GM18505 (cell line): ENCODE results near the gene ADAMTS2.

Experiments
- ATAC-seq: cut with Tn5 transposase; IDR thresholded peaks from one replicate; pipeline ENCODE4 v1.9.1; 2021; ENCODE audit not compliant: unreplicated experiment
- POLR2A ChIP-seq: IDR thresholded peaks from 4 replicates; pipeline ENCODE4 v1.6.1; 2011; ENCODE audit warnings: borderline replicate concordance; ENCODE audit not compliant: insufficient read depth, insufficient read length; ENCODE audit errors: extremely low read depth

ADAMTS2 gene

DNA sequence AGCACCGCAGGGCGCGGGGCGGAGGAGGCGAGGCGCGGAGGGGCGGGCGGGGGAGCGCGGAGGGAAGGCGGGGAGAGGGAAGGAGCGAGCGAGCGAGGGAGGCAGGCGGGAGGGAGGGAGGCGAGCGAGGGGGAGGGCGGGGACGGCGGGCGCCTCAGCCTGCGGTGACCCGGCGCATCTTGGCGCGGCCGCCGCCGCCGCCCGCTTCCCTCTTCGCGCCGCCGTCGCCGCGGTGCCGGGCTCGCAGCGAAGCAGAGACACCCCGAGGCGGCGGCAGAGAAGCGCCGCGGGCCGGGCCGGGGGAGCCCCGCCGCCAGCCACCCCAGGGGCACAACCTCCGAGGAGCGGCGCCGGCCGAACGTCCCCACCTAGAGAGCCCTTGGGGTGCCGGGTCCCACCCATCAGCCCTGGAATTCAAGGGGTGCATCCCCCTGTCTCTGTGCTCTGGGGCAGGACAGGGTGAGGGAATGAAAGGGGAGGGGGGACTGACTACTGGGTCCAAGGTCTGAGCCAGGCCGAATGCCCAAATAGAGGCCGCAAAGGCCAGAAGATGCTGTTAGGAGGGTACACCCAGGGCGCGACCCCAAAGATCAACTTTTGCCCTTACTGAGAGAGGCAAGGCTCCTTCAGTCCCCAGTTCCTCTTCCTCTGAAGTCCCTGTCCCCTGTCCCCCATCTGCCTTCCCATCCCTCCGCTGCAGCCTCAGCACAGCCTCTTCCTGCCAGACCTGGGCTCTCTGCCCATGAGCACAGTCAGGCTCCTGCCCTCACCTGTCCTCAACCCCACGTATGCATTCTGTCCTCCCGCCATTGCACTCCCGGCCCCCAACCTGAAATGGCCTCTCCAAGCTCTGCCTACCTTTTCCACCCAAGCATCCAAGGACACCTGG, at the start of gene ADAMTS2:
TSS of gene ADAMTS2 (minus strand) at position 29 of the 889 bp plus-strand sequence. CDS start 133 bp downstream, outside the sequence.
- TF ChIP-seq POLR2A = no peak
- no peak for ATAC-seq

DNA sequence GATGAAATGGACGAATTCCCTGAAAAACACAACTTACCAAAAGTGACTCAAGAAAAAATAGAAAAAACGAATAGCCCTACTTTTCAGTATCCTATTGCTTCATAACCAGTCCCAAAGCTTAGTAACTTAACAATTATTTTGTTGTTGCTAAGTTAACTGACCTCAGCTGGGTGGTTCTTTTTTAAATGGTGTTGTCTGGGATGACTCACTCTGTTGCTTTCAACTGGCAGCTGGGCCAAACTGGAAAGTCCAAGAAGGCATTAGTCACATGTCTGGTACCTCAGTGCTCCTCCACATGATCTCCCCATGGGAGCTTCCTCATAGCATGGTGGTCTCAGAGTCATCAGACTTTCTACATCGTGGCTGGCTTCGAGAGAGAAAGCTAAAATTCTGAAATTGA, 47.8 kb upstream of the ADAMTS2 start:
- no peak for TF ChIP-seq POLR2A
- no peak for ATAC-seq

DNA sequence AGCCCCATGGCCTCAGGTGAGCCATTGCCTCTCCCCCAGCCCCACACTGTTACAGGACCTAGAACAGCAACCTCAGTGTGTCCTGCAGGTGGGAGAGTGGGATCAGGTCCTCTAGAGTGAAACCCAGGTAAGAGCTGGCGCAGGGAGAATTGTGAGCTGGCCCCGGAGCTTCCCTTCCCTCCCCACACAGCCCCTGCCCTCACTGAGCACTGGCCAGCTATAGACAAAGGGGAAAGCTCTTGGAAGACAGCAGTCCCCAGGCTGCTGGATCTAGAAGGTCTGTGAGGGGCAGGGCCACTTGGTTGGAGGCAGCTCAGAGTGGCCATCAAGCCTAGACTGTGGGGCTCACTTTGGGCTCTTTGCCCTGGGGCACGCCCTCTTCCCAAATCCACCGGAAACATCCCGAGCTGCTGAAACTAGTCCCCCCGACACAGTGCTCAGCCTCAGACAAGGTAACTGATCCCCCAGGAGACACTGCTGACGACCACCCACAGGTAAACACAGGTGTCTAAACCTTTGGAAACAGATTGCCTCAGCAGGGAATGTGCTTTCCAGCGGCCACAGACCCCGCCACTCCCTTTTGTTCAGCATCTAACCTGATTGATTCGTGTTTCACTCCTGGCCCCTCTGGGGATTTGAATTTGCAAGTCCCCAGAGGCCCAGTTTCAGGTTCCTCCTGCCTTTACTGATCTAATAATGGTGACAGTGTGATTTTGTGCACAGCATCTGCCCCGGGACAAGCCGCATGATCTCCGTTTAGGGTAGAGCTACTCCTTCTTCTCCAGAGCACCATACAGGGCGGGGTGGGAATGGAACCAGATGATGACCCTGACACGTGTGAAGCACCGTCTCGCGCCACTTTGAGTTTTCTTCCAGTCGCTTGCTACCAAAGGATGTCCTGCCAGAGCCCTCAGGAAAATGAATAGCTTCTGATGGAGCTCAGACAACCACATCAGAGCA, 42.2 kb upstream of the ADAMTS2 start:
- no peak for ATAC-seq
- no peak for TF ChIP-seq POLR2A

DNA sequence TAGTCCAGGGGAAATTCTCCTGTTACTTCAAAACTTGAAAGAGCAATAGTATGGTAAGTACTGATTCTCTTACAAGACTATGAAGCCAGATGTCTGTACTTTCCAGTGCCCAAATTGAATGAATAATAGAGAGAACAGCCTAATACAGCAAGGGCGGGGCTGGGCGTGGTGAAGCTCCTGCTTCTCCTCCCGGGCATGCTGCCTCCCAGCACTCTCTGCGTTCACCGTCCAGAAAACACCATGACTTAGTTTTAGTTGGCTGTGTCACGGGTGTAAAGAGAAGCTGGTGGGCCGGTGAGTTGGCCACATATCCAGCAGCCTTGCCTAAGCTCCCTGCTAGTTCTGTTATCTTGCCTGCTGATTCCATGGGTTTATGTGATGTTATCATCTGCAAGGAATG, 40.7 kb upstream of the ADAMTS2 start:
- TF ChIP-seq POLR2A = no peak
- no peak for ATAC-seq

DNA sequence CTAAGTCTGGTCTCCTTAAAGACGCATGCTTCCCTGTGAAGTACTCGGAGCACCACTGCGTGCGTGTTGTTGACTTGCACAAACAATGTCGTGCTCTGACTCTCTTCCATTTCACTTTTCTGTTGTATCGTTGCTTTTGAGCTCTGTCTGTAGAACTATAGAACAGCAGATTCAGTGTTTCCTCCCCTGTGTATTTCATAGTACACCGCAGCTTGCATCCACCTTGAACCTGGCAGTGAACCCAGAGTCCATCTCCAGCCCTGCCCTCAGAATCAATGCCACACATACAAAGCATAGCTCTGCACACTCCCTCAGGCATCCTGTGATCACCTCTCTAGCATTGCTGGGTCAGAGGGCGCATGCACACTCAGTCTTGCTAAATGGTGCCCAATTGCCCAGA, 37.2 kb upstream of the ADAMTS2 start:
- ATAC-seq = no peak
- no peak for TF ChIP-seq POLR2A

GRCh38 chr5:179381691-179382090, 36.4 kb upstream of the ADAMTS2 start:
- no peak for TF ChIP-seq POLR2A
- no peak for ATAC-seq

- no peak for TF ChIP-seq POLR2A
- ATAC-seq = no peak
Measured at GRCh38 chr5:179380211-179381035, 35.2 kb upstream of the ADAMTS2 start.

GRCh38 chr5:179379321-179379890, 34.1 kb upstream of the ADAMTS2 start:
- TF ChIP-seq POLR2A = no peak
- no peak for ATAC-seq

GRCh38 chr5:179378441-179379271, 33.4 kb upstream of the ADAMTS2 start:
- ATAC-seq = no peak
- TF ChIP-seq POLR2A = no peak

DNA sequence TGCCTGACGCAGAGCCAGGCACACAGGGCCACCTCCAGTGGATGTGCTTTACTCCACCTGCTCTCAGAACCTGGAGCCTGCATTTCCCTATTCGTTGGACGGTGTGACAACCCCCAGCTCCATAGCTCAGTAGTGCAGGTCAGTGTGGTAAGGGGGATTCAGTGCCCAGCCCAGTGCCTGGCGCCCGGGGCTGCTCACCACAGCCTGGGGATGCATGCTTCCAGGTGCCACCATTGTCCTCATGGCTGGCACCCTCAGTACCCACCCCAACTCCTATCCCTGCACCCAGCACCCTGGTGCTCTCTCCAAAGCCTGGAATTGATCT, 32.8 kb upstream of the ADAMTS2 start:
- ATAC-seq = no peak
- TF ChIP-seq POLR2A = no peak

GRCh38 chr5:179377421-179378115, 32.3 kb upstream of the ADAMTS2 start:
- no peak for ATAC-seq
- TF ChIP-seq POLR2A = no peak

GRCh38 chr5:179376701-179377420, 31.6 kb upstream of the ADAMTS2 start:
- ATAC-seq = no peak

More at GRCh38 chr5:179376701-179377420, 31.6 kb upstream of the ADAMTS2 start:
- TF ChIP-seq POLR2A = no peak
